ENCODE measurements around the gene RPS19BP1.

RPS19BP1 gene

DNA sequence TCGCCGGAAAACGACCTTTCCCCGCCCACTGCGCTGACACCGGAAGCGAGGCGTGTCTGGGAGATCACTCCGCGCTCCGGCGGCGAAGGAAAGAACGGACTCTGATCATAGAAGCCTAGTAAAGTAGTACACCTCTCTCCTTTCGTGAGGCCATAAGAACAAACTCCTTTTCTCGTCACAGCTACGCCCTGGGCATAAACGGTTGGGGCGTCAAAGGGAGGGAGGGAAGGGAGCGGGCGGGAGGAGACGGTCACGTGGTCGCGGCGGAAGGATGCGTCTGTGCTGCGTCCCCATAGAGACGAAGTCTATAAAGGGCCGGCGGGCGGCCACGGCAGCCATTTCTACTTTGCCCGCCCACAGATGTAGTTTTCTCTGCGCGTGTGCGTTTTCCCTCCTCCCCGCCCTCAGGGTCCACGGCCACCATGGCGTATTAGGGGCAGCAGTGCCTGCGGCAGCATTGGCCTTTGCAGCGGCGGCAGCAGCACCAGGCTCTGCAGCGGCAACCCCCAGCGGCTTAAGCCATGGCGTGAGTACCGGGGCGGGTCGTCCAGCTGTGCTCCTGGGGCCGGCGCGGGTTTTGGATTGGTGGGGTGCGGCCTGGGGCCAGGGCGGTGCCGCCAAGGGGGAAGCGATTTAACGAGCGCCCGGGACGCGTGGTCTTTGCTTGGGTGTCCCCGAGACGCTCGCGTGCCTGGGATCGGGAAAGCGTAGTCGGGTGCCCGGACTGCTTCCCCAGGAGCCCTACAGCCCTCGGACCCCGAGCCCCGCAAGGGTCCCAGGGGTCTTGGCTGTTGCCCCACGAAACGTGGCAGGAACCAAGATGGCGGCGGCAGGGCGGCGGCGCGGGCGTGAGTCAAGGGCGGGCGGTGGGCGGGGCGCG lies 12.1 kb downstream of the RPS19BP1 start, which contains the start of gene ATF4:
Gene ATF4 (plus strand): TSS at position 337 of the 880 bp plus-strand sequence. CDS start 884 bp downstream, outside the sequence.
- DNase-seq: peak in 1 of 2 donors; percentile 89
- intact Hi-C loops (cut with DNase I; ENCODE audit: low total_unique reads): loop anchor here (5.0 to 10.0 kb wide), 3 partner anchors 86 to 368 kb away; partner anchors contain the start of genes CBX7 and TAB1
- TF ChIP-seq, protein P1, sequence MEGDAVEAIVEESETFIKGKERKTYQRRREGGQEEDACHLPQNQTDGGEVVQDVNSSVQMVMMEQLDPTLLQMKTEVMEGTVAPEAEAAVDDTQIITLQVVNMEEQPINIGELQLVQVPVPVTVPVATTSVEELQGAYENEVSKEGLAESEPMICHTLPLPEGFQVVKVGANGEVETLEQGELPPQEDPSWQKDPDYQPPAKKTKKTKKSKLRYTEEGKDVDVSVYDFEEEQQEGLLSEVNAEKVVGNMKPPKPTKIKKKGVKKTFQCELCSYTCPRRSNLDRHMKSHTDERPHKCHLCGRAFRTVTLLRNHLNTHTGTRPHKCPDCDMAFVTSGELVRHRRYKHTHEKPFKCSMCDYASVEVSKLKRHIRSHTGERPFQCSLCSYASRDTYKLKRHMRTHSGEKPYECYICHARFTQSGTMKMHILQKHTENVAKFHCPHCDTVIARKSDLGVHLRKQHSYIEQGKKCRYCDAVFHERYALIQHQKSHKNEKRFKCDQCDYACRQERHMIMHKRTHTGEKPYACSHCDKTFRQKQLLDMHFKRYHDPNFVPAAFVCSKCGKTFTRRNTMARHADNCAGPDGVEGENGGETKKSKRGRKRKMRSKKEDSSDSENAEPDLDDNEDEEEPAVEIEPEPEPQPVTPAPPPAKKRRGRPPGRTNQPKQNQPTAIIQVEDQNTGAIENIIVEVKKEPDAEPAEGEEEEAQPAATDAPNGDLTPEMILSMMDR (IDR thresholded peaks at IDR 0.05): peak in 1 of 2 experiments; percentile 3
- Histone ChIP-seq H3K27ac (peak within 1 kb of the TSS; percentile 98 to 99), H3K36me3 (peaks cover 39 to 71% (median 45%) of the 10 kb centered on the region in 3 donors), H3K4me3 (peak within 1 kb of the TSS; percentile 84 to 90), H3K9me3 (no peaks in the 10 kb centered on the region), H3K27me3 (no peaks in the 10 kb centered on the region), H3K4me1 (peaks cover 5 to 55% (median 45%) of the 10 kb centered on the region in 4 donors)

DNA sequence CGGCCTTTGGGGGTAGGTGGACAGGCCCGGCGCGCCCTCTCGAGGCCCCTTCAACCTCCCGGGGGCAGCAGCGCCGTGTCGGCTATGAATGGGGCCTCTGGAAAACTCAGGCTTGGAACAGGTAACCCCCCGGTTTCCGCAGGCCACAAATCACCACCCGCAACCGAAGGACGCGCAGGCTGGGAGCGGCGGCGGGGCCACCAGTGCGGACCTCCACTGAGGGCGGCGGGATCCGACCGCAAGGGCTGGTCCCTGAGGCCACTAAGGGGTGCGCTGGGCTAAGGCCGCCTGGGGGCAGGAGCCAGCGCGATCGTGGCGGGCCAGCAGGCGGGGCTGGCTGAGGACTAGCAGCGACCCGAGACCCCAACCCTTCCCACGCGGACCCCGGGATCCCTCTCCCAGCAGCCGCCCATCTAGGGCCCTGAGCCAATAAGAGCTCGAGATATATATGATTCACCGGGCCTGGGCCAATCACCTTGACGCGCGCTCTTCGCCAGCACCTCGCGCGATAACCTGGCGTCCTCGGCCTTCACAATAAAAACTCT lies 12.8 kb downstream of the RPS19BP1 start:
- Histone ChIP-seq H3K4me1 (peaks cover 5 to 48% (median 41%) of the 10 kb centered on the region in 4 donors), H3K27ac (peak overlapping the region; percentile 98 to 99), H3K36me3 (peaks cover 41 to 71% (median 45%) of the 10 kb centered on the region in 3 donors), H3K27me3 (no peaks in the 10 kb centered on the region), H3K4me3 (peak overlapping the region; percentile 84 to 90), H3K9me3 (no peaks in the 10 kb centered on the region)
- intact Hi-C loops (cut with DNase I; ENCODE audit: low total_unique reads): loop anchor here (5.0 to 10.0 kb wide), 4 partner anchors 85 to 367 kb away; partner anchors contain the start of genes CBX7 and TAB1
- TF ChIP-seq, protein P1 (IDR thresholded peaks at IDR 0.05): peak; percentile 24 to 29
- DNase-seq: peak; percentile 99

DNA sequence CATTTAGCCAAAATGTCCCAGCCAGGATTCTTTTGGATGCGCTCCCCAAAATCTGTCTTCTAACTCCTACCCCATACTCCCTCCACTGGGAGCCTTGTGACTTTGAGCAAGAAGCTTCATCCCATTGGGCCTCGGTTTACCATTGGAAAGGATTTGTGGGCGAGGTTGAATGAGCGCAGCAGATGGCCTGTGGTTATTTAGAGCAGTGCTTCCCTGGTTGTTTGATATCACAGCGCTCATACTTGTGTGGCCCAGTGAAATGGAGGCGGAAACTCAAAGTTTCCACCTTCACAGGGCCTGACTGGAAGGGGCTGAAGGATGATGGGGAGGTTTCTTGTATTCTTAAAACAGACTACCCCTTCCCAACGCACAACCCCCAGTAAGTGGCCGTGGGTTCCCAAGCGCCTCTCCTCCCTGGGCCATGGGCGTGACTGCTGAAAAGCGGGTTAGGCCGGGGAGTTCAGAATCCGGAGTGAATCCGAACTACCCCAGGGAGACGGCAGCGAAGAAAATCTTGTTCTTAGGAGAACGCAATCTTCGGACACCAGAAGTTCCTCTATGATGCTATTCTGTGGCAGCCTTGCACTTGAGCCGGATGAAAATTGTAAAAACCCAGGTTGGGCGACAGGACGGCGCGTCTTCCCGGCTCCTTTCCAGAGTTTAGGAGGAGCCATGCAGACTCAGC lies 13.4 kb downstream of the RPS19BP1 start:
- Histone ChIP-seq H3K36me3 (peaks cover 37 to 71% (median 45%) of the 10 kb centered on the region in 3 donors), H3K4me1 (peaks cover 5 to 42% (median 34%) of the 10 kb centered on the region in 4 donors), H3K9me3 (no peaks in the 10 kb centered on the region), H3K27ac (peak overlapping the region; percentile 98 to 99), H3K27me3 (no peaks in the 10 kb centered on the region), H3K4me3 (peak overlapping the region; percentile 84 to 90)
- DNase-seq: no peak
- TF ChIP-seq, protein P1 (IDR thresholded peaks at IDR 0.05): no peak
- intact Hi-C loops (cut with DNase I; ENCODE audit: low total_unique reads): loop anchor here (10.0 kb wide), 1 partner anchor 344 kb away; no protein-coding TSS in a partner anchor

DNA sequence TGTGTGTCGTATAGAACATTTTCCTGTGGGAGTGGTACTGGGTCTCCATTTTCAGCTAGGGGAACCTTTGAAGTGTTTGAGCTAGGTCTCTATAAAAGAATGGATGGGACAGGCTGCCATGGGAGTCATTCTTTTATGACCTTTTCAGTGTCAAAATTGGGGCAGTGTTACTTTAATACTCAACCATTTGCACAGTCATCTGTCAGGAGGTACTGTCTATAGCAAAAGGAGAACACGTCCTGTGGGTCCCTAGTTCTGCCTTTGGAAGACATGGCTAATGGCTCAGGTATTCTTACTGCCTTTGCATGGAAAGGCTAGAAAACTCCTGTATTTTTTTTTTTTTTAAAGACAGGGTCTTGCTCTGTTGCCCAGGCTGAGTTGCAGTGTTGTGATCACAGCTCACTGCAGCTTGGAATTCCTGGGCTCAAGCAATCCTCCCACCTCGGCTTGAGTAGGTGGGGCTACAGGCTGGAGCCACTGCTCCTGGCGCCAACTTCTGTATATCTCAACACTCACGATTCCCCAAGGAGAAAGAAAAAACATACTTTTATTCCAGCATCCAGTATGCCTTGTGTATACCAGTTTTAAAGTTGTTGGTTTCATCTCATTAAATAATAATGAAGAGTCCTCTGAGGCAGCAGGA lies 14.3 kb downstream of the RPS19BP1 start:
- peaks cover 5 to 33% (median 27%) of the 10 kb centered on the region in 4 donors for H3K4me1 ChIP-seq
- peaks cover 43 to 71% (median 45%) of the 10 kb centered on the region in 3 donors for H3K36me3 ChIP-seq
- TF ChIP-seq, protein P1 (IDR thresholded peaks at IDR 0.05): no peak
- no peak for DNase-seq
- intact Hi-C loops (cut with DNase I; ENCODE audit: low total_unique reads): loop anchor here (10.0 kb wide), 1 partner anchor 343 kb away; no protein-coding TSS in a partner anchor
- no peak overlapping the region for H3K4me3 ChIP-seq
- peak overlapping the region; percentile 98 to 99 for H3K27ac ChIP-seq
- no peaks in the 10 kb centered on the region for H3K27me3 ChIP-seq
- H3K9me3 ChIP-seq: no peaks in the 10 kb centered on the region

DNA sequence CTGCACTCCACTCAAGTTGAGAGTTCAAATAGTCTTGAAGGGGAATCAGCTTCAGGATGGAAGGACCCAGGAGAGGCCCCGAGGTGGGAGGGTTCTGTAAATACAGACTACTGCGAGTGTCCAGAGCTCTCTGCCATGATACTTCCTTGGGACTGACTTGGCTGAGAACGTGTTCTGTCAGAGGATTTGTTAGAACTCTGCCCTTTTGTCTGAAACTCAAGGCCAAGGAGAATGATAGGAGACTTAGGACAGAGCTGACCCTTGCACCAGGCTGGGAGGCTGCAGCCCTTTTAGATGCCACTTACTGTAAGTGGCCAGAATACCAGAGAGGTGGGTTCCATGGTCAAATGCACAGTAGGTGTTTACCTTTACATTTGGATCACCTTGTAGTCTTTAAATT lies 15.1 kb downstream of the RPS19BP1 start:
- H3K36me3 ChIP-seq: peaks cover 45 to 71% (median 48%) of the 10 kb centered on the region in 3 donors
- H3K4me1 ChIP-seq: peaks cover 0 to 25% (median 21%) of the 10 kb centered on the region in 4 donors
- no peak overlapping the region for H3K4me3 ChIP-seq
- DNase-seq: no peak
- no peaks in the 10 kb centered on the region for H3K27me3 ChIP-seq
- no peaks in the 10 kb centered on the region for H3K9me3 ChIP-seq
- H3K27ac ChIP-seq: no peak overlapping the region
- TF ChIP-seq, protein P1 (IDR thresholded peaks at IDR 0.05): no peak
- intact Hi-C loops (cut with DNase I; ENCODE audit: low total_unique reads): loop anchor here (10.0 kb wide), 1 partner anchor 343 kb away; no protein-coding TSS in a partner anchor

All from tibial artery (tissue), 4 donors.